Measurements from ENCODE around the gene UBTD1.

- no peak for TF ChIP-seq CTCF (conservative IDR thresholded peaks at IDR 0.05 in 1 of 2, IDR thresholded peaks at IDR 0.05 in 1 of 2; ENCODE audit: extremely low read depth in 1 of 2, insufficient read depth in 1 of 2, low read depth in 1 of 2, low read length in 2 of 2)
- TF ChIP-seq EZH2 (IDR thresholded peaks at IDR 0.05; ENCODE audit: borderline replicate concordance, low read length): no peak
Observed at GRCh38 chr10:97540669-97541500, 42.2 kb downstream of the UBTD1 start.

Data from mammary epithelial cell (primary cell).